HEK293 (cell line): ENCODE data around the gene GATAD2A.
A peak's percentile ranks its signal among the peaks of the same experiment; 100 is the strongest.

Source experiments
- CTCF ChIA-PET: fragments of 350-600 bp; formaldehyde crosslinking; extraction: SDS; loops from one replicate; lab custom pipeline; 2021; ENCODE audit warnings: antibody characterized with exemption; lab: Yijun Ruan, JAX
- POLR2A ChIA-PET: fragments of 300-600 bp; formaldehyde crosslinking; extraction: SDS; loops from one replicate; lab custom pipeline; 2020; ENCODE audit warnings: antibody characterized with exemption, inconsistent platforms; lab: Yijun Ruan, JAX
- H3K27ac ChIP-seq: fragments of 200-500 bp; sonication (Bioruptor generic); 2 replicates; pipeline ENCODE4 v1.5.1; 2014; ENCODE audit warnings: low read depth, low read length, control low read depth, inconsistent platforms; ENCODE audit errors: extremely low read depth
- H3K36me3 ChIP-seq, 2 experiments: fragments of 200-500 bp in 1 of 2; sonication (Bioruptor generic) in 1 of 2; 1 replicate in 1 of 2; 2 replicates in 1 of 2; pipeline ENCODE4 v1.5.1; 2014 to 2017; ENCODE audit warnings: inconsistent platforms in 2 of 2, low read length in 2 of 2; ENCODE audit not compliant: control insufficient read depth in 2 of 2, insufficient read depth in 1 of 2
- H3K4me1 ChIP-seq: fragments of 200-500 bp; sonication (Bioruptor generic); 2 replicates; pipeline ENCODE4 v1.5.1; 2014; ENCODE audit warnings: mild to moderate bottlenecking, low read length, inconsistent platforms; ENCODE audit not compliant: control insufficient read depth, insufficient read depth
- H3K4me3 ChIP-seq: 2 replicates; pipeline ENCODE4 v1.5.1; 2011; ENCODE audit warnings: low read depth, mild to moderate bottlenecking, control low read depth, low read length, moderate library complexity
- H3K9me3 ChIP-seq: fragments of 200-500 bp; sonication (Bioruptor generic); 2 replicates; pipeline ENCODE4 v1.5.1; 2014; ENCODE audit warnings: low read depth, low read length, inconsistent platforms; ENCODE audit not compliant: control insufficient read depth, insufficient read depth
- KLF10 ChIP-seq: fragments of 450-650 bp; IDR thresholded peaks from 2 replicates; pipeline ENCODE4 v1.5.1; 2018; ENCODE audit warnings: missing biosample characterization, mild to moderate bottlenecking, missing genetic modification characterization
- OSR2 ChIP-seq: fragments of 450-650 bp; formaldehyde crosslinking; IDR thresholded peaks from 2 replicates; pipeline ENCODE4 v1.5.1; 2016; ENCODE audit warnings: missing biosample characterization, missing genetic modification characterization
- PATZ1 ChIP-seq: fragments of 450-650 bp; formaldehyde crosslinking; IDR thresholded peaks from 2 replicates; pipeline ENCODE4 v1.5.1; 2016; ENCODE audit warnings: missing biosample characterization, missing genetic modification characterization
- SETDB1 ChIP-seq: IDR thresholded peaks from one replicate; pipeline ENCODE4 v1.6.1; 2017; ENCODE audit warnings: mild to moderate bottlenecking, low read length, moderate library complexity, mixed read lengths; ENCODE audit not compliant: insufficient read length
- ZBTB1 ChIP-seq: fragments of 450-650 bp; formaldehyde crosslinking; IDR thresholded peaks from 2 replicates; pipeline ENCODE4 v1.5.1; 2016; ENCODE audit warnings: missing biosample characterization, missing genetic modification characterization
- ZBTB11 ChIP-seq: fragments of 450-650 bp; formaldehyde crosslinking; conservative IDR thresholded peaks from 2 replicates; pipeline ENCODE4 v1.5.1; 2016; ENCODE audit warnings: low read depth, missing biosample characterization, missing genetic modification characterization
- ZFP37 ChIP-seq: fragments of 450-650 bp; formaldehyde crosslinking; IDR thresholded peaks from 2 replicates; pipeline ENCODE4 v1.5.1; 2016; ENCODE audit warnings: missing biosample characterization, missing genetic modification characterization
- ZNF133 ChIP-seq: fragments of 450-650 bp; formaldehyde crosslinking; IDR thresholded peaks from 2 replicates; pipeline ENCODE4 v1.5.1; 2016; ENCODE audit warnings: missing biosample characterization, missing genetic modification characterization
- ZNF184 ChIP-seq: fragments of 450-650 bp; IDR thresholded peaks from 2 replicates; pipeline ENCODE4 v1.5.1; 2018; ENCODE audit warnings: missing biosample characterization, mild to moderate bottlenecking, missing genetic modification characterization
- ZNF223 ChIP-seq: fragments of 450-650 bp; formaldehyde crosslinking; IDR thresholded peaks from 2 replicates; pipeline ENCODE4 v1.5.1; 2016; ENCODE audit warnings: missing biosample characterization, missing genetic modification characterization
- ZNF274 ChIP-seq, 2 experiments: fragments of 200-500 bp in 1 of 2; fragments of 450-650 bp in 1 of 2; sonication (Bioruptor generic) in 1 of 2; formaldehyde crosslinking in 1 of 2; IDR thresholded peaks; 2 replicates each; pipeline versions ENCODE4 v1.5.1 to v1.6.1; 2014 to 2016; ENCODE audit warnings: borderline replicate concordance in 1 of 2, inconsistent platforms in 1 of 2, low read length in 1 of 2, missing biosample characterization in 1 of 2, missing genetic modification characterization in 1 of 2
- ZNF404 ChIP-seq: fragments of 450-650 bp; formaldehyde crosslinking; IDR thresholded peaks from 2 replicates; pipeline ENCODE4 v1.5.1; 2017; ENCODE audit warnings: missing biosample characterization, missing genetic modification characterization
- ZNF529 ChIP-seq: fragments of 450-650 bp; formaldehyde crosslinking; IDR thresholded peaks from 2 replicates; pipeline ENCODE4 v1.5.1; 2017; ENCODE audit warnings: missing genetic modification characterization, missing biosample characterization; ENCODE audit not compliant: insufficient replicate concordance
- ZNF560 ChIP-seq: fragments of 450-650 bp; formaldehyde crosslinking; IDR thresholded peaks from 2 replicates; pipeline ENCODE4 v1.5.1; 2017; ENCODE audit warnings: missing biosample characterization, missing genetic modification characterization, borderline replicate concordance
- ZNF561 ChIP-seq: fragments of 450-650 bp; IDR thresholded peaks from 2 replicates; pipeline ENCODE4 v1.5.1; 2018; ENCODE audit warnings: missing biosample characterization, missing genetic modification characterization, borderline replicate concordance
- ZNF621 ChIP-seq: fragments of 450-650 bp; formaldehyde crosslinking; IDR thresholded peaks from 2 replicates; pipeline ENCODE4 v1.5.1; 2017; ENCODE audit warnings: missing biosample characterization, missing genetic modification characterization
- ZNF645 ChIP-seq: fragments of 450-650 bp; formaldehyde crosslinking; IDR thresholded peaks from 2 replicates; pipeline ENCODE4; 2016; ENCODE audit warnings: missing biosample characterization, missing genetic modification characterization
- ZNF692 ChIP-seq: fragments of 450-650 bp; formaldehyde crosslinking; IDR thresholded peaks from 2 replicates; pipeline ENCODE4 v1.5.1; 2016; ENCODE audit warnings: missing biosample characterization, missing genetic modification characterization
- ZSCAN30 ChIP-seq: fragments of 450-650 bp; IDR thresholded peaks from 2 replicates; pipeline ENCODE4 v1.5.1; 2018; ENCODE audit warnings: missing biosample characterization, mild to moderate bottlenecking, missing genetic modification characterization, moderate library complexity
- TF ChIP-seq, protein P1 (sequence below): fragments of 450-650 bp; formaldehyde crosslinking; IDR thresholded peaks from 2 replicates; pipeline ENCODE4 v1.5.1; 2016; ENCODE audit warnings: missing biosample characterization, missing genetic modification characterization
- TF ChIP-seq, protein P2 (sequence below): fragments of 450-650 bp; formaldehyde crosslinking; IDR thresholded peaks from 2 replicates; pipeline ENCODE4 v1.5.1; 2016; ENCODE audit warnings: missing biosample characterization, missing genetic modification characterization

Gene GATAD2A

DNA sequence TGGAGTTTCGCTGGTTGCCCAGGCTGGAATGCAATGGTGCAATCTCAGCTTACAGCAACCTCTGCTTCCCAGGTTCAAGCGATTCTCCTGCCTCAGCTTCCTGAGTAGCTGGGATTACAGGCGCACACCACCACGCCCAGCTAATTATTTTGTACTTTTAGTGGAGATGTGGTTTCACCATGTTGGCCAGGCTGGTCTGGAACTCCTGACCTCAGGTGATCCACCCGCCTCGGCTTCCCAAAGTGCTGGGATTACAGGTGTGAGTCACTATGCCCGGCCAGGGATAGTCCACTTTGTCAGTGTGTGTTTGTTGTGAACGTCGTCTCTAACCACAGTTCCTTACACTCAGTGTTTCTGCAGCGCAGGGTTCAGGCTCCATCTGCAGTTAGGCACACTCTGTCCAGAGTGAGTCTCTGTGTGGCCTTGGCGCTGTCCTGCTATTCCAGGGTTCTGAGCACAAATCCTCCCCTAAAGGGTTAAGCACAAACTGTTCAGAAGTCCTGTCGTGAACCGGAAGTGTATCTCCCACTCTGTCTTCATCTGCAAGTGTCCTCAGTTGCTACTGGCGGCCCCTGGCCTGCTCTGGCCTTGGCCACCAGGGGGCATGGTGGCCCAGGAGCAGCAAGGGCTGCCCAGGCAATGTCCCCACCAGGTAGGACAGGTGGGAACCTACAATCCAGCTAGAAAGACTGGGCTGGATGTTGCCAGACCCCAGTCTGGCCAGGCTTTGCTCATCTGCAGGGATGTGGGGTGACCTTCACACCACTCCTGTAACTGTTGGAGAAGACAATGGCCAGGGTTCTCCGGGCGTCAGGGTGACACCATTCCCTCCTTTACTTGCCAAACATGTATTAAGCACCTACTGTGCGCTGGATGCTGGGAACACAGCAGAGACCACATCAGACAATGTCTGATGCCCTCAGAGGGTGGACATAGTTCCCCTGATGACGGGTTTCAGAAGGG, 38.8 kb upstream of the GATAD2A start (continued):
- TF ChIP-seq ZBTB1 (no peak), ZFP37 (tag by site-specific recombination) (no peak), OSR2 (peak; percentile 57), ZBTB11 (tag by site-specific recombination) (peak; percentile 70), ZNF133 (no peak), ZNF621 (tag by site-specific recombination) (no peak)

DNA sequence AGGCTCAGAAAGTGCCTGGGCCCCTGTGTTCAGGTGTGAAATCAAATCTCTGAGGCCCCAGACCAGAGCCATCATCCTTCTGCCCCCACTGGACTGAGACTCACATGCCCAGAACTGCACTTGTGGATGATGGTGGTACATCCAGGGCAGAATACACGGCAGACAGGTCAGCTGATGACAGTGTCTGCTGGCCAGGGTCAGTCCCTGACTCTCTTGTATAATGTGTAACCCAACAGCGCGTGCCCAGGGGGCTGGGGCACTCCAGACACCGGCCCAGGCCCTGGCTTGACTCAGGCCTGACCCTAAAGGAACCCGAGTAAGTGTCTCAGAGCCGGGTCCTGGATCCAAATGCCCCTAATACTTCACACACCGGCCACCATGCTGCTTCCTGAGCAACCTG, 37.4 kb upstream of the GATAD2A start:
- Histone ChIP-seq H3K36me3 (no peaks in the 10 kb centered on the region), H3K4me3 (no peak overlapping the region), H3K4me1 (peaks cover 2% of the 10 kb centered on the region; the same call in 1 of the 2 replicates), H3K9me3 (no peaks in the 10 kb centered on the region), H3K27ac (no peak overlapping the region)
- ChIA-PET POLR2A (interaction anchor here (0.5 kb wide), 1 partner anchor 24 kb away, joined by 3 read pairs; no protein-coding TSS in a partner anchor), CTCF (interaction anchor here (0.9 to 4.5 kb wide), 5 partner anchors 37 to 125 kb away, joined by 3 to 49 read pairs (median 5); partner anchors contain the start of gene GATAD2A)
- no peak for TF ChIP-seq PATZ1
- TF ChIP-seq ZNF223 (tag by site-specific recombination), result no peak
- no peak for TF ChIP-seq ZNF560 (tag by site-specific recombination)
- no peak for TF ChIP-seq KLF10
- no peak for TF ChIP-seq SETDB1
- TF ChIP-seq ZNF184 (tag by site-specific recombination), result no peak
- TF ChIP-seq, protein P1, sequence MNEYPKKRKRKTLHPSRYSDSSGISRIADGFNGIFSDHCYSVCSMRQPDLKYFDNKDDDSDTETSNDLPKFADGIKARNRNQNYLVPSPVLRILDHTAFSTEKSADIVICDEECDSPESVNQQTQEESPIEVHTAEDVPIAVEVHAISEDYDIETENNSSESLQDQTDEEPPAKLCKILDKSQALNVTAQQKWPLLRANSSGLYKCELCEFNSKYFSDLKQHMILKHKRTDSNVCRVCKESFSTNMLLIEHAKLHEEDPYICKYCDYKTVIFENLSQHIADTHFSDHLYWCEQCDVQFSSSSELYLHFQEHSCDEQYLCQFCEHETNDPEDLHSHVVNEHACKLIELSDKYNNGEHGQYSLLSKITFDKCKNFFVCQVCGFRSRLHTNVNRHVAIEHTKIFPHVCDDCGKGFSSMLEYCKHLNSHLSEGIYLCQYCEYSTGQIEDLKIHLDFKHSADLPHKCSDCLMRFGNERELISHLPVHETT (tag by site-specific recombination), result no peak
- TF ChIP-seq ZNF561 (tag by site-specific recombination), result no peak
- no peak for TF ChIP-seq ZNF274 (IDR thresholded peaks at IDR 0.05; ENCODE audit: low read length)
- no peak for TF ChIP-seq ZNF274 (tag by site-specific recombination; IDR thresholded peaks at IDR 0.05; ENCODE audit: borderline replicate concordance)
- TF ChIP-seq ZNF529 (tag by site-specific recombination), result no peak
- TF ChIP-seq, protein P2, sequence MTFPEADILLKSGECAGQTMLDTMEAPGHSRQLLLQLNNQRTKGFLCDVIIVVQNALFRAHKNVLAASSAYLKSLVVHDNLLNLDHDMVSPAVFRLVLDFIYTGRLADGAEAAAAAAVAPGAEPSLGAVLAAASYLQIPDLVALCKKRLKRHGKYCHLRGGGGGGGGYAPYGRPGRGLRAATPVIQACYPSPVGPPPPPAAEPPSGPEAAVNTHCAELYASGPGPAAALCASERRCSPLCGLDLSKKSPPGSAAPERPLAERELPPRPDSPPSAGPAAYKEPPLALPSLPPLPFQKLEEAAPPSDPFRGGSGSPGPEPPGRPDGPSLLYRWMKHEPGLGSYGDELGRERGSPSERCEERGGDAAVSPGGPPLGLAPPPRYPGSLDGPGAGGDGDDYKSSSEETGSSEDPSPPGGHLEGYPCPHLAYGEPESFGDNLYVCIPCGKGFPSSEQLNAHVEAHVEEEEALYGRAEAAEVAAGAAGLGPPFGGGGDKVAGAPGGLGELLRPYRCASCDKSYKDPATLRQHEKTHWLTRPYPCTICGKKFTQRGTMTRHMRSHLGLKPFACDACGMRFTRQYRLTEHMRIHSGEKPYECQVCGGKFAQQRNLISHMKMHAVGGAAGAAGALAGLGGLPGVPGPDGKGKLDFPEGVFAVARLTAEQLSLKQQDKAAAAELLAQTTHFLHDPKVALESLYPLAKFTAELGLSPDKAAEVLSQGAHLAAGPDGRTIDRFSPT, result no peak
- no peak for TF ChIP-seq ZNF404 (tag by site-specific recombination)
- TF ChIP-seq ZNF645, result no peak
- TF ChIP-seq ZSCAN30 (tag by site-specific recombination), result no peak
- no peak for TF ChIP-seq ZNF692 (tag by site-specific recombination)
